ENCODE measurements around the gene ASTN1.

ASTN1 gene

GRCh38 chr1:177088966-177089365 lies 75.5 kb downstream of the ASTN1 start:
- TF ChIP-seq POLR2AphosphoS5 (IDR thresholded peaks at IDR 0.05; ENCODE audit: low read depth, low read length) (no peak), SIN3A (IDR thresholded peaks at IDR 0.05; ENCODE audit: borderline replicate concordance, insufficient read depth, low read length) (no peak), FOXP2 (optimal IDR thresholded peaks at IDR 0.05; ENCODE audit: borderline replicate concordance, extremely low read depth, extremely low read length, insufficient read depth) (no peak), TAF1 (IDR thresholded peaks at IDR 0.05; ENCODE audit: borderline replicate concordance, insufficient read depth, low read length) (no peak), REST (IDR thresholded peaks at IDR 0.05; ENCODE audit: insufficient read depth in 1 of 2, low read depth in 2 of 2, low read length in 2 of 2) (no peak)

GRCh38 chr1:177082855-177083693 lies 81.4 kb downstream of the ASTN1 start:
- TF ChIP-seq SIN3A (IDR thresholded peaks at IDR 0.05; ENCODE audit: borderline replicate concordance, insufficient read depth, low read length) (no peak), FOXP2 (optimal IDR thresholded peaks at IDR 0.05; ENCODE audit: borderline replicate concordance, extremely low read depth, extremely low read length, insufficient read depth) (no peak), TAF1 (IDR thresholded peaks at IDR 0.05; ENCODE audit: borderline replicate concordance, insufficient read depth, low read length) (no peak), REST (IDR thresholded peaks at IDR 0.05; ENCODE audit: insufficient read depth in 1 of 2, low read depth in 2 of 2, low read length in 2 of 2) (no peak), POLR2AphosphoS5 (IDR thresholded peaks at IDR 0.05; ENCODE audit: low read depth, low read length) (no peak)

DNA sequence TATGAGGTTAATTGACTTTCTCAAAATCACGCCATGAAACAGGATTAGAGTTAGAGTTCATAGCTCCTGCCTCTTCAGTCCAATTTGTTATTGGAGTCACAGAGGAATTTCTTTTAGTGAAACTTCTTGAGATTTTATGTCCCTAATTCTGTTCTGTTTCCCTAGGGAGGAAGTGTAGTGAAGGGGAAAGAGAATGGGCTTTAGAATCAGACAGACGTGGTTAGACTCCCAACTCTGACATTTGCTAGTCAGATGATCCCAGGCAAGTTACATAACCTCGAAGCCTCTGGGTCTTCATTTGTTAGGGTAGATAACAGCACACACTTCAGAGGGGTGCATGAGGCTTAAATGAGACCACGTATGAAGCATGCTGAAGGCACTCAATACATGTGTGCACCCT lies 83.9 kb downstream of the ASTN1 start:
- no peak for TF ChIP-seq SIN3A (IDR thresholded peaks at IDR 0.05; ENCODE audit: borderline replicate concordance, insufficient read depth, low read length)
- no peak for TF ChIP-seq REST (IDR thresholded peaks at IDR 0.05; ENCODE audit: insufficient read depth in 1 of 2, low read depth in 2 of 2, low read length in 2 of 2)
- TF ChIP-seq FOXP2 (optimal IDR thresholded peaks at IDR 0.05; ENCODE audit: borderline replicate concordance, extremely low read depth, extremely low read length, insufficient read depth): no peak
- no peak for TF ChIP-seq POLR2AphosphoS5 (IDR thresholded peaks at IDR 0.05; ENCODE audit: low read depth, low read length)
- TF ChIP-seq TAF1 (IDR thresholded peaks at IDR 0.05; ENCODE audit: borderline replicate concordance, insufficient read depth, low read length): no peak

DNA sequence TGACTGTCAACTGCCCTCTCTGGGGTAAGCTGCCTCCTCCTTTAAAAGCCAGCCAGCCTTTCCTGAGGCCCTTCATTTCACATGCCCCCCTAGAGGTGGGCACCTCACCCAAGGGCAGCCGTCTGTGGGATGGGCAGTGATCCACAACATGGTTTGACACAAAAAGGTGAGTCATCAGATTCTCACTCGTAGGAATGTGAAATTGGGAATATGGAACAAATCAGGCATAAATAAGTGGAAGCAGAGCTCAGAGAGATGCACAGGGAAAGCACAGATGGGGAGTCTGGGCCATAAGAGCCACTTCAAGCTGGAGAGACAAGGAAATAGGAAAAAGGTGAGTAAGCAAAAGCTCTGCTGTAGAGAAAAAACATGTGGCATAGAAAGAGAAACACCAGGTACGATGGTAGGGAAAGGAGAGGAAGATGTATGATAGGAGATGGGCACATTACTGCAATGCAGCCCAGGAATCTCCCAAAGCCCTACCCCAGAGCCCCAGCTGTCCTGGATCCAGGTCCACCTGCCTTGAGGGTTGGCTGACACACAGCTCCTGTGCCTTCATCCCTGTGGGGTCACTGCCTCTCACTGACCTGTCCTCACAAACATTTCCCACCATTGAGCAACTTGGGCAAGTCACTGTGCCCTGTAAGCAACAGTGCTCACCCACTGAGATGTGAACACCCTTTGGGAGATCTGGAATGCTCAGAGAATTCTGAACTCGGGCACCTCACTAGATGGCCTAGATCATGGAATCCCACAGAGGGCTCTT lies 86.6 kb downstream of the ASTN1 start:
- TF ChIP-seq TAF1 (IDR thresholded peaks at IDR 0.05; ENCODE audit: borderline replicate concordance, insufficient read depth, low read length) (no peak), FOXP2 (optimal IDR thresholded peaks at IDR 0.05; ENCODE audit: borderline replicate concordance, extremely low read depth, extremely low read length, insufficient read depth) (no peak), POLR2AphosphoS5 (IDR thresholded peaks at IDR 0.05; ENCODE audit: low read depth, low read length) (no peak), SIN3A (IDR thresholded peaks at IDR 0.05; ENCODE audit: borderline replicate concordance, insufficient read depth, low read length) (no peak), REST (IDR thresholded peaks at IDR 0.05; ENCODE audit: insufficient read depth in 1 of 2, low read depth in 2 of 2, low read length in 2 of 2) (no peak)
